GM15510 (cell line): ENCODE measurements around the gene THBS2.

ENCODE experiments used
- POLR2A ChIP-seq: IDR thresholded peaks from 3 replicates; pipeline ENCODE4 v1.6.1; 2011; ENCODE audit warnings: borderline replicate concordance; ENCODE audit not compliant: insufficient read length; ENCODE audit errors: extremely low read depth

Gene THBS2

DNA sequence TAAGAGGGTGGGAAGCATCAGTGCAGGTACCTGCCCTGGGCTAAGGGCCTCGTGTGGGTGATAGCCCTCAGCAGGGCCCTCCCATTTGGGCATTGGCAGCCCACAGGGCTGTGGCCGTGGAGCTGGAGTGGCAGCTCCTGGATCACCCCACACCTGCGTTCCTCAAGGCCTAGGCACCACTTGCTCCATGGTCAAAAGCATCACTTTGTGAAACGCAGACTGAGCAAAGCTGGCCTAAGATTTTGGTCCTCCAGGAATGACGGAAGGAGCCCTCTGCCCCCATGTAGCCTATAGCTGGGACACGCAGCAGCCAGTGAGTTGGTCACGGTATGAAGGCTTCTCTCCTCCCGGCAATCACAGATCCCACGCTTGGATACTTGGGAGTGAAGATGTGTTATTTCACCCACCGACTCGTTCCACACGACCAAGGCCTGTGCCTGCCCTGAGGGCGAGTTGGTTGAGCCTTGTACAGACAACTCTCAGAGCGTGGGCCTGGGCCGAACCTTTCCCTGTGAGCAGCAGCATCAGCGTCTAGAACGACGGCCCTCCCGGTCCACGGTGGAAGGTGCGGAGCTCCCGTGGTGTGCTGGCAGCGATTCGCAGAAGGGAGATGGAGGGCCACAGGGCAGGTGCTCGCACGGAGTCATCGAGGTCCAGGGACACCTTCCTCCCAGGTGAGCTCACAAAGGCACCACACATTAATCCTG, 39.7 kb downstream of the THBS2 start:
- TF ChIP-seq POLR2A, result no peak

GRCh38 chr6:169212897-169213813, 40.5 kb downstream of the THBS2 start:
- TF ChIP-seq POLR2A, result peak; percentile 25

DNA sequence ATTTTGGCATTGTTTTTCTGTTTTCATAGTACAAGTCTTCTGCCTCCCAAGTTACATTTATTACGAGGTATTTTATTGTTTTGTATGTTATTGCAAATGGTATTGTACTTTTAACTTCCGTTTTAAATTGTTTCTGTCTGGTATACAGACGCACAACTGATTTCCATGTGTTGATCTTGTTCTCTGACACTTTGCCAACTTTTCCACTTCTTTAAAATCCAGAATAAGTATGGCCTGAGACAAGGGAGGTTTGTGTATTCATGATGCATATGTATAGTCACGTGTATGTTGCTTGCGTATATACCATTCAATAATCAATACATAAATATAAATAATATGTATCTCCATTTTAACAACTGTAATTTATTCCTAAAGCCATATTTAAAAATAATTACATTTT, 41.2 kb downstream of the THBS2 start:
- no peak for TF ChIP-seq POLR2A

DNA sequence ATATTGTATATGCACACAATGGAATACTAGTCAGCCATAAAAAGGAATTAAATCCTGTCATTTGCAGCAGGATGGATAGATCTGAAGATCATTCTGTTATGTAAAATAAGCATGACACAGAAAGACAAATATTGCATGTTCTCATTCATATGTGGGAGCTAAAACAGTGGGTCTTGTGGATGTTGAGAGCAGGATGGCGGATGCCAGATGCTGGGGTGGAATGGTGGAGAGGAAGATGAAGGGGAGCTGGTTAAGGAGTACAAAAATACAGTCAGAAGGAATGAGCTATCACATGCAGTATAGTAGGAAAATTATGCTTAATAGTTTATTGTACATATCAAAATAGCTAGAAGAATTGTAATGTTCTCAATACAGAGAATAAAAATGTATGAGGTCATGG, 41.8 kb downstream of the THBS2 start:
- no peak for TF ChIP-seq POLR2A

GRCh38 chr6:169210611-169211010, 43.0 kb downstream of the THBS2 start:
- TF ChIP-seq POLR2A, result no peak

GRCh38 chr6:169208011-169208410, 45.6 kb downstream of the THBS2 start:
- no peak for TF ChIP-seq POLR2A

DNA sequence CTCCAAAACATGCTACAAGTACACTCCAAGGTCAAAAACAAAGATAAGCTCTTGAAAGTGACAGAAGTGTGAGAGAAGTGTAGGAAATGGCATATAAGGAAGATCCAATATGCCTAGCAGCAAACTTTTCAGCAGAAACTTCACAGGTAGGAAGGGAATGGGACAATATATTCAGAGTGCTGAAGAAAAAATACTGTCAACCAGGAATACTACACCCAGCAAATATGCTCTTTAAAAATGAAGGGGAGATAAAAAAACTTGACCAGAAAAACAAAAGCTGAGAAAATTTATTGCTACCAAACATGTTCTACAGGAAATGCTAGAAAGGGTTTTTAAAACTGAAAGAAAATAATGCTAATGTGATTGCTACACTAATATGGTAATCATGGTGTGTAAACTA, 46.2 kb downstream of the THBS2 start:
- TF ChIP-seq POLR2A, result no peak

- no peak for TF ChIP-seq POLR2A
These were observed 48.2 kb downstream of the THBS2 start for GRCh38 chr6:169205176-169206160.

- TF ChIP-seq POLR2A, result no peak
These were observed 49.5 kb downstream of the THBS2 start for GRCh38 chr6:169204167-169204566.

- no peak for TF ChIP-seq POLR2A
These were observed 51.7 kb downstream of the THBS2 start for GRCh38 chr6:169201985-169202384.

DNA sequence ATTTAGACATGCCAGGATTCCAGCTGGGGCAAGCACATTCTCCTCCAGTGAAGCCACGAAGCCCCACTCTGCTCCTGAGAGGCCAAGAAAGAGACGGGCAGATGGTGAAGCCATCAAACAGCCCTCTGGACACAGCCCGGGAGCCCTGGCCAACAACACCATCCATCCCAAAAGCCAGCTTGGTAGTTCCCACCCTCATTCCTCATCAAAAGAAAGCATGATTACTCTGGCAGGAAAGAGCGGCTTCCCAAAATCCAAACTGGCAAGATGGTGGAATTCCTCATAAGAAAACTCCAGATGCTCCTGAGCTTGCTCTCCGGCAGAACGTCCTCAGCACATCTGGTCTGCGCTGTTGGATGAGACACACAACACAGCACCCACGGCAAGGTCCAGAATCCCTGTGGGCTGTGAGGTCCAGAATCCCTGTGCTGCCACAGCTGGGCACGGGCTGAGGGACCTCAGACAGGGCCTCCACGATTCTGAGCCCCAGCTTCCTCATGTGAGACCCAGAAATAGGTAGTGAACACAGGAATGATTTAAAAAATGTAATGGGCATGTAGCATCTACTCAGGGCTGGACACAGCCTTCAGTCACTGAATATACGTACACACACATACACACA, 52.6 kb downstream of the THBS2 start:
- no peak for TF ChIP-seq POLR2A

GRCh38 chr6:169199625-169200335, 53.9 kb downstream of the THBS2 start:
- no peak for TF ChIP-seq POLR2A

DNA sequence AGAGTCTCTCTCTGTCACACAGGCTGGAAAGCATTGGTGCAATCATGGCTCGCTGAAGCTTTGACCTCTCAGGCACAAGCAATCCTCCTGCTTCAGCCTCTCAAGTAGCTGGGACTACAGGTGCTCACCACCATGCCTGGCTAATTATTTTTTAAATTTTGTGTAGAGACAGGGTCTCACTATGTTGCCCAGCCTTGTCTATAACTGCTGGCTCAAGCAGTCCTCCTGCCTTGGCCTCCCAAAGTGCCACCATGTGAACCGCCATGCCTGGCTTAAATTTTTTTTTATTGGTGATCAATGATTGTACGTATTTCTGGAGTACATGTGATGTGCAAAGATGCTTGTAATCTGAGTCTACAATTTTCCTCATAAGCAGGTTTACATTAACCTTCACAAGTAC, 54.8 kb downstream of the THBS2 start:
- TF ChIP-seq POLR2A, result no peak

GRCh38 chr6:169194737-169195136, 58.9 kb downstream of the THBS2 start:
- no peak for TF ChIP-seq POLR2A
